Neural progenitor cell (in vitro differentiated cells): ENCODE data around the gene PRDM15.

ENCODE experiments used
- CTCF ChIP-seq: fragments of 200-600 bp; sonication (generic); IDR thresholded peaks from 2 replicates; pipeline ENCODE4 v1.5.1; 2017; ENCODE audit warnings: antibody characterized with exemption, mild to moderate bottlenecking
- EZH2 ChIP-seq: fragments of 200-600 bp; sonication (generic); IDR thresholded peaks from 2 replicates; pipeline ENCODE4 v1.6.1; 2017; ENCODE audit warnings: antibody characterized with exemption, mild to moderate bottlenecking, moderate library complexity

- TF ChIP-seq EZH2 (no peak), CTCF (no peak)
These were observed 70.3 kb downstream of the PRDM15 start for GRCh38 chr21:41808846-41809245.
